ENCODE results near the gene SMPDL3B. TPM values are rescaled to one million over a fixed set of nuclear protein-coding genes. Genes with fewer than 3 reads are reported as not detected.
A peak's percentile ranks its signal among the peaks of the same experiment; 100 is the strongest.

The SMPDL3B gene
- total RNA-seq, 1 donor from 2014 or later = not detected

DNA sequence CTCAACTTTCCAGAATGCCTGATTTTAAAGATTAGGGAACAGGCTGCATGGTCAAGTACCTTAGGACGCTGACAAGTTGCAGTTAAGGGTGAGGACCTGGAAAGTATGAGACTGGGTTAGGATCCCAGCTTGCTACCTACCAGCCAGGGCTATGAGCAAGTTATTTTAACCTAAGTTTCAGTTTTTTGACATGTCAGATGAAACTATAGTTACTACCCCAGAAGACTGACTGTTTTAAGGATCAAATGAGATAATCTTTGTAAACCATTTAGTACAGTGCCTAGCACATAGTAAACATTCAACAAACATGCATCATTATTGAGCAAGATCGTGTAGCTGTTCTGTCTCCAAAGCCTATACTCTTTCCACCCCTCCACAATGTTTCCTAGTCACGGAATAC lies 48.1 kb upstream of the SMPDL3B start:
- H3K4me3 Mint-ChIP-seq = peak overlapping the region; percentile 44
- intact Hi-C loops (cut with micrococcal nuclease) = no loop called here
- no peak for ATAC-seq (ENCODE audit: low read depth)
- CTCF ChIA-PET = no interaction called here
- peaks cover 78% of the 10 kb centered on the region for H3K4me1 Mint-ChIP-seq
- no peak for DNase-seq
- H3K27ac Mint-ChIP-seq = peak overlapping the region; percentile 85
- peaks cover 81% of the 10 kb centered on the region for H3K36me3 Mint-ChIP-seq (ENCODE audit: low read depth)
- H3K27me3 Mint-ChIP-seq = no peaks in the 10 kb centered on the region
- TF ChIP-seq CTCF (IDR thresholded peaks at IDR 0.05) = no peak
- H3K9me3 Mint-ChIP-seq = no peaks in the 10 kb centered on the region
- POLR2A ChIA-PET = interaction anchor here (1.3 to 2.4 kb wide), 5 partner anchors 10 to 45 kb away, joined by 3 to 19 read pairs (median 6); partner anchors contain the start of gene THEMIS2

- ATAC-seq (ENCODE audit: low read depth) = peak; percentile 12
- Mint-ChIP-seq H3K4me3 (peak overlapping the region; percentile 44), H3K27ac (peak overlapping the region; percentile 85), H3K4me1 (peaks cover 83% of the 10 kb centered on the region), H3K36me3 (ENCODE audit: low read depth) (peaks cover 83% of the 10 kb centered on the region), H3K9me3 (no peaks in the 10 kb centered on the region), H3K27me3 (no peaks in the 10 kb centered on the region)
- ChIA-PET POLR2A (interaction anchor here (1.4 to 2.4 kb wide), 4 partner anchors 11 to 46 kb away, joined by 3 to 19 read pairs (median 6); partner anchors contain the start of gene THEMIS2), CTCF (no interaction called here)
- DNase-seq = no peak
- intact Hi-C loops (cut with micrococcal nuclease) = no loop called here
- no peak for TF ChIP-seq CTCF (IDR thresholded peaks at IDR 0.05)
Observed at GRCh38 chr1:27887215-27888021, 47.4 kb upstream of the SMPDL3B start.

GRCh38 chr1:27889506-27889905 lies 45.3 kb upstream of the SMPDL3B start:
- ChIA-PET CTCF (no interaction called here), POLR2A (interaction anchor here (0.6 kb wide), 1 partner anchor 17 kb away, joined by 3 read pairs; the partner anchor contains the start of gene THEMIS2)
- TF ChIP-seq CTCF (IDR thresholded peaks at IDR 0.05) = no peak
- H3K4me1 Mint-ChIP-seq = peaks cover 75% of the 10 kb centered on the region
- no peaks in the 10 kb centered on the region for H3K9me3 Mint-ChIP-seq
- DNase-seq (no peak), ATAC-seq (ENCODE audit: low read depth) (no peak)
- H3K36me3 Mint-ChIP-seq (ENCODE audit: low read depth) = peaks cover 84% of the 10 kb centered on the region
- no peak overlapping the region for H3K4me3 Mint-ChIP-seq
- peak overlapping the region; percentile 89 for H3K27ac Mint-ChIP-seq
- no peaks in the 10 kb centered on the region for H3K27me3 Mint-ChIP-seq
- intact Hi-C loops (cut with micrococcal nuclease) = no loop called here

DNA sequence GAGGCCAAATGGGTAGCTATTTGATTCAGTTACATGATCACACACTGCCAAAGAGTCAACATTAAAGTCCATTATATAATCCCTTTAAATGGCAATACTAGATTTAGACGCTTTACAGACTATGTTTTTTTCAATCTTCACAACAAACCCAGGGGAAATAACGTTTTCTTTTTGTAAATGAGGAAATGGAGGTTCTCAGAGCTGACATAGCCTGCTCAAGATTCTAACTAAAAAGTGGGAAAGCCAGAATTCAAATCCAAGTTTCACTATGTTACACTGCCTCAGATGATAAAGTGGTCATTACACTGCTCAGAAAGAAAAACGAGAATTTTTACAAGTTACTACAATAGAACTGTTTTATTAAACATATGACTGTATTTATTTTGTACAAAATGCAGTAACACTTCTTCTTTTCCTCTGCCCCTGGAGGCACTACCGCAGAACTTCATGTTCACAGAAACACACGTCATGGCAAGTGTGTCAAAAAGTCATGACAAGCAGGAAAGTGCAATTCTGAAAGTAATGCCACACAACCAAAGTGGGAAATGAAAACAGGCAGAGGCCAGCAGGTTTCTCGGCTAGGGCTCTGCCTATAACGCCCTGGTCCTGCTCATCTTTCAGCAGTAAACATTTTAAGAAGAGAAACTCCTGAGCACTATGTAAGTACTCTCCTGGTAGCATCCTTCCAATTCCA lies 43.5 kb upstream of the SMPDL3B start:
- Mint-ChIP-seq H3K4me1 (peaks cover 57% of the 10 kb centered on the region), H3K27ac (peak overlapping the region; percentile 89), H3K36me3 (ENCODE audit: low read depth) (peaks cover 80% of the 10 kb centered on the region), H3K9me3 (no peaks in the 10 kb centered on the region), H3K27me3 (no peaks in the 10 kb centered on the region), H3K4me3 (peak overlapping the region; percentile 50)
- ChIA-PET POLR2A (interaction anchor here (0.5 to 3.0 kb wide), 12 partner anchors 11 to 329 kb away, joined by 3 to 55 read pairs (median 6); partner anchors contain the start of gene THEMIS2), CTCF (interaction anchor here (1.2 to 2.8 kb wide), 4 partner anchors 16 to 89 kb away, joined by 3 to 15 read pairs (median 4); no protein-coding TSS in a partner anchor)
- peak; percentile 76 for ATAC-seq (ENCODE audit: low read depth)
- intact Hi-C loops (cut with micrococcal nuclease) = loop anchor here (1.0 kb wide), 5 partner anchors 16 to 118 kb away; partner anchors contain the start of gene STX12
- no peak for DNase-seq
- no peak for TF ChIP-seq CTCF (IDR thresholded peaks at IDR 0.05)

Measured in activated B cell treated with CpG ODN at 0.5 μM for 24 hours (primary cell).